HG02840 (cell line): ENCODE measurements around the gene GALNT12.

Experiments
- ATAC-seq: cut with Tn5 transposase; IDR thresholded peaks from one replicate; pipeline ENCODE4 v1.9.1; 2021; ENCODE audit warnings: mild to moderate bottlenecking, moderate library complexity, moderate number of reproducible peaks; ENCODE audit not compliant: unreplicated experiment, low FRiP score

GALNT12 gene

GRCh38 chr9:98854266-98854665 is 46.8 kb downstream of the GALNT12 start:
- no peak for ATAC-seq

GRCh38 chr9:98855592-98855991 is 48.1 kb downstream of the GALNT12 start:
- no peak for ATAC-seq

DNA sequence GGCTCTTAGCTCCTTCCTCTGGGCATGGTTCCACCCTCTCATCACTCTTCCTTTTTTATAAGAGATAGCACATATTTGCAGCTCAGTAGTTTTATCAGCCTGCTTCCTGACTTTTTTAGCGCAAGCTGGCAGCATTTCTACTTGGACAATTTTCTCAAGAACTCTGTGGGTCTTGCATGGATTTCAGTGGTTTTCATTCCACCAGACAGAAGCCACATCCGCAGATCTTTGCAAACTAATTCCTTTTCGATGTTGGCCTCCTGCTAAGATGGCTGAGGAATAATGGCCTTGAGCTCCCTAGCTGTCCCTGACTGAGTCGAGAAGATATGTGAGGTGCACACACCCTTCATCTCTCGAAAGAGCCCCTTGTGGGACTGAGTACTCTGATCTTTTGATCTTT is 49.5 kb downstream of the GALNT12 start:
- no peak for ATAC-seq

GRCh38 chr9:98859941-98860340 is 52.5 kb downstream of the GALNT12 start:
- no peak for ATAC-seq

DNA sequence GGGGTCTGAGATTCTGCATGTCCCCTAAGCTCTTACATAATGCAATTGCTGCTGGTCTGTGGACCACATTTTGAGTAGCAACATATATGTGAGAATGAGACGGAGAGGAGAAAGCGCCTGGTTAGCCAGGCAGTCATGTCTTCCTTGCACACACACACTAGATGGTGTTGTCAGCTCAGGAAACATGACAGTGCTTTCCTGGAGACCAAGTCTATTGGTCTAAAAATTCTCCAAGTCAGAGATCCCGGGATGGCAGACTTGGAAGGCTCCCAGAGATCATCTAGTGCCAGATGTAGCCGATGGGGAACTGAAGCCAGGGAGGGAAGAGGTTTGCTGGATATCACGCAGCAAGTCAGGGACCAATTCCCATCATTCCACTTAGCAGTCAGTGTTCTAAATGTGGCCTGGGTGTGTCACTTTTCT is 53.4 kb downstream of the GALNT12 start:
- no peak for ATAC-seq

GRCh38 chr9:98861781-98862504 is 54.5 kb downstream of the GALNT12 start:
- no peak for ATAC-seq

GRCh38 chr9:98862936-98863335 is 55.5 kb downstream of the GALNT12 start:
- no peak for ATAC-seq

- ATAC-seq, result no peak
Observed at GRCh38 chr9:98864281-98865174, 57.1 kb downstream of the GALNT12 start.

GRCh38 chr9:98865284-98865875 is 57.9 kb downstream of the GALNT12 start:
- no peak for ATAC-seq

DNA sequence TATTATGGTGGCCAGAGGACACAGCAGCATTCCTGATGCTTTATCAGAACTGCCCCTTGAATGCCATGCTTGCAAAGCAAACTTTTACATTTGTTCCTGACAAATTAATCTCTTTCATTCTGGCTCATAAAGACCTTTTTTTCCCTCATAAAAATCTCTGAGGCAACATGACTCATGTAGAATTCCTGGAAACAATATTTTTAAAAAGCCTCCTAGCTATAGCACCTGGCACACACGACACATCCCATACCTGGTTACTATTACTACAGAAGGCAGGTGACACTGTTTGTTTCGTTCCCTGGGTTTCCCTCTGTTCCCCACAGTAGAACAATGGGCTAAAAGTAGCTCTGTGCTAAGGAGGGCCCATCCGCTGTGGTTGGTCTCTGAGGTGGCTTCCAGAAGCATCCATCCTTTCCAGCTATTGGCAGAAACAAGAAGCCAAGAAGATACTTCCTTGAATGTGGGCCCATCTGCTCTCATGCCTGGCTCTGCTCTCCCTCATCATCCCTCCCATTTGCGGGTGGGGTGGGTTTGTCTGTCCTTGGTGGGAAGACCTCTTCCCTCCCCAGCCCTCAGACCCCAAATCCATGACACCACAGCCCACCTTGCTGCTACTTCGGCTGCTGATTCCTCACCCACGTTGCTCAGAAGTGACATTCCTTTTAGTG is 59.1 kb downstream of the GALNT12 start:
- ATAC-seq, result no peak

GRCh38 chr9:98867103-98867428 is 59.6 kb downstream of the GALNT12 start:
- ATAC-seq, result no peak

- no peak for ATAC-seq
Observed at GRCh38 chr9:98867429-98868168, 60.1 kb downstream of the GALNT12 start.

- ATAC-seq, result no peak
Observed at GRCh38 chr9:98869078-98869745, 61.7 kb downstream of the GALNT12 start.

DNA sequence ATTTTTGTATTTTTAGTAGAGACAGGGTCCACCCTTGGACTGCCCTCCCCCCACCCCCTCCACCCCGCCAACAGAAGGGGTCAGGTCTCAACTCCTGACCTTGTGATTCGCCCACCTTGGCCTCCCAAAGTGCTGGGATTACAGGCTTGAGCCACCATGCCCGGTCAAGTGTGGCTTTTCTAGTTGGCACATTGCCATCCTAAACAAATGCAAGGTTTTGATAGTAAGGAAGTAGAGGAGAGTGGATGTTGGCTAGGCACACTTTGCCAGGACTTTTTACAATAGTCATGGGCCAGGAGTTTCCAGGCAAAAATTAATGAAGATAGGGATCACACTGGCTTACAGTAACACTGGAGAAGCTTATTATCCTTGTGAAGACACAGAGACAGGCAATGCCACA is 62.4 kb downstream of the GALNT12 start:
- no peak for ATAC-seq

DNA sequence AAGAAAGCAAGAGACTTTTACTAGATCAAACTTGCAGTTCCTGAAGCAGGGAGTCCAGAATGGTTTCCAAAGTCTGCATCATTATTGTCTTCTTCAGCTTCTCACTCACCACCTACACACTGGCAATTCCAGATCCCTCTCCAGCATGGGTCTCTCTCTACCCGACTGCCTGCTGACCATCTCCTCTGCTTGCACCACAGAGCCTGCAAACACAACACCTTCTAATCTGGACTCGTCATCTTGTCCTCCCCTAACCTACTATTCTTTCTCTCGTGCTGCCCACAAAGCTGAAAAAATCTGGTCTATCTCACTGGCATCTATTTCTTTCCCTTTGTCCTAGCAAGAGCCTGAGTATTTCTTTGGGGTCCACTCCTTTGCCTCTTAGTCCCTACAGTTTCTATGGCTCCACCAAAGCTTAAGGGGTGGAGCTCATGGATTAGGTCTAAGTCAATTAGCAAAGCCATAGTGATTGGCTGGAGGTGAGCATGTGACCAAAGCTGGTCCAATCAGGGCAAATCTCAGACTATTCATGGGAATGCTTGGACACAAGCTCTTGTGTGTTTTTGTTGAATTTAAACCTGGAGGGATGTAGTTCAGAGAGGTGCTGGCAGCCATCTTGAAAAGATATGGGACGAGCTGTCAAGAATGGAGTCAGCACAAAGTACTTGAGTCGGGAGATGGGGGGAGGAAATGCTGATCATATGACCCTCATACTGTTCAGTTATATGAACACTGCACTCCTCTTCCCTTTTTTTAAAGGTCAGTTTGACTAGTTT is 63.5 kb downstream of the GALNT12 start:
- ATAC-seq, result no peak

DNA sequence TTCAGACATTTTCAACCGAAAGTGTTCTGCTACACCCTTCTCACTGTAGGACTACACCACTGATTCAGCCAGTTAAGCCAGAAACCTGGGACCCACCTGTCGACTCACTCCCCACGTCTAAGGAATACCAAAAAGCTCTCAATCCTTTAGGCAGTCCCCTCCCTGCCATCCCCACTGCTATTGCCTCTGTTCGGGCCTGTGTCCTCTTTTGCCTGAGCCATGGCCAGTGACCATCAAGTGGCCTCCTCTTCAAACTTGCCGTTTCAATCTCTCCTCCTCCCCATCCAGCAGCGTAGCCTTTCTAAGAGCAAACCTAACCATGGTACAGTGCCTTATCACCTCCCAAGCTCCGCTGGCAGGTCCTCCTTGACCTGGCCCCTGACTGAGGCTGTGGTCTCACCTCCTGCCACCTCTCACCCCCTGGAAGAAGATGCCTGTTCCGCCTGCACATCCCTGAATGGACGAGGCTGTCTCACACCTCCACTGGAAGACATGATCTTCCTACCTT is 64.1 kb downstream of the GALNT12 start:
- no peak for ATAC-seq

DNA sequence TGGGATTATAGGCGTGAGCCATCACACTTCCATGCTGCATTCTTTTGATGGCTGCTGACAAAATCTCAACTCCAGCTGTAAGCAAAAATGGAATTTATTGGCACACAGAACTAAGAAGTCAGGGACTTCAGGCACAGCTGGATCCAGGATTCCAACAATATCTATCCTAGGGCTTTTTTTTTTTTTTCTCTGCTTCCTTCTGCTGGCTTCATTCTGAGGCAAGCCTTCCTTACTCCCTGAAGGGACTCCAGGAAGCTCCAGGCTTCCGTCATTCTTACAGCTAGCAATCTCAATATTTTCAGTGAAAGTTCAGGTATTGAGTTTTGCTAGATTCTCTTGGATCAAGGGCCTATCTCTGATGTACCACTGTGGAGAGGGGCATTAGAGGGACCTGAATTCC is 66.1 kb downstream of the GALNT12 start:
- ATAC-seq, result no peak

- no peak for ATAC-seq
Observed at GRCh38 chr9:98873951-98874371, 66.5 kb downstream of the GALNT12 start.
